HEK293T (cell line): ENCODE measurements around the gene MRPS18B.

Experiments
- BHLHE40 ChIP-seq: fragments of 450-650 bp; IDR thresholded peaks from 2 replicates; pipeline ENCODE4 v1.6.1; 2016; ENCODE audit warnings: mild to moderate bottlenecking, moderate library complexity, borderline replicate concordance
- FOXM1 ChIP-seq: fragments of 450-650 bp; IDR thresholded peaks from 2 replicates; pipeline ENCODE4 v1.6.1; 2017; ENCODE audit warnings: mild to moderate bottlenecking, borderline replicate concordance
- HDGF ChIP-seq: fragments of 450-650 bp; IDR thresholded peaks from 2 replicates; pipeline ENCODE4 v1.6.1; 2017; ENCODE audit warnings: antibody characterized with exemption, borderline replicate concordance
- L3MBTL2 ChIP-seq: fragments of 450-650 bp; conservative IDR thresholded peaks from 2 replicates; pipeline ENCODE4 v1.6.1; 2016; ENCODE audit warnings: mild to moderate bottlenecking

- TF ChIP-seq FOXM1 (no peak), HDGF (no peak), L3MBTL2 (no peak), BHLHE40 (no peak)
Measured at GRCh38 chr6:30592287-30592686, 25.4 kb upstream of the MRPS18B start.
